WTC11 (cell line): ENCODE results near the gene PHF12. TPM values are rescaled to one million over a fixed set of nuclear protein-coding genes. Genes with fewer than 3 reads are reported as not detected.
A peak's percentile ranks its signal among the peaks of the same experiment; 100 is the strongest.

Source experiments
- ATAC-seq: fragments of 200-7000 bp; cut with Tn5 transposase; 2 replicates; pipeline ENCODE4 v1.10.0; 2021; ENCODE audit warnings: mild to moderate bottlenecking, moderate library complexity
- CTCF ChIA-PET: fragments of 300-600 bp; sonication (Branson Sonifier 250); formaldehyde crosslinking; loops from one replicate; lab custom pipeline; 2021; ENCODE audit warnings: antibody characterized with exemption; lab: Charles Lee
- POLR2A ChIA-PET: fragments of 350-600 bp; sonication (Branson Sonifier 250); formaldehyde crosslinking; loops from one replicate; lab custom pipeline; 2021; ENCODE audit warnings: antibody characterized with exemption; lab: Charles Lee
- DNase-seq: peaks from one replicate; pipeline ENCODE4 v3.0.0; 2021; ENCODE audit warnings: low spot score
- H3K27ac Mint-ChIP-seq: 2 replicates; pipeline ENCODE4 v1.8.0; 2021; ENCODE audit warnings: mixed read lengths
- H3K27me3 Mint-ChIP-seq: 2 replicates; pipeline ENCODE4 v1.8.0; 2021; ENCODE audit warnings: low read depth, mild to moderate bottlenecking, moderate library complexity, mixed read lengths
- H3K36me3 Mint-ChIP-seq: 2 replicates; pipeline ENCODE4 v1.8.0; 2021; ENCODE audit warnings: mixed read lengths
- H3K4me1 Mint-ChIP-seq: 2 replicates; pipeline ENCODE4 v1.8.0; 2022; ENCODE audit warnings: mixed read lengths
- H3K4me3 Mint-ChIP-seq: 2 replicates; pipeline ENCODE4 v1.8.0; 2021; ENCODE audit warnings: mild to moderate bottlenecking, moderate library complexity, mixed read lengths
- H3K9me3 Mint-ChIP-seq: 2 replicates; pipeline ENCODE4 v1.8.0; 2021; ENCODE audit warnings: mixed read lengths
- AFF4 ChIP-seq: sonication (generic); formaldehyde crosslinking; IDR thresholded peaks from 2 replicates; pipeline ENCODE4 v1.8.1; 2023; ENCODE audit warnings: mild to moderate bottlenecking, missing genetic modification reagents, borderline replicate concordance
- CDX4 ChIP-seq: fragments of 250-450 bp; sonication (Bioruptor Pico); IDR thresholded peaks from 2 replicates; pipeline ENCODE4 v1.9.0; 2021; ENCODE audit warnings: moderate library complexity, mild to moderate bottlenecking, inconsistent platforms, borderline replicate concordance
- ERG ChIP-seq: fragments of 250-450 bp; sonication (Bioruptor Pico); IDR thresholded peaks from 2 replicates; pipeline ENCODE4 v1.8.0; 2021; ENCODE audit warnings: mild to moderate bottlenecking
- FOXK1 ChIP-seq: sonication (generic); formaldehyde crosslinking; IDR thresholded peaks from 2 replicates; pipeline ENCODE4 v1.8.0; 2022; ENCODE audit warnings: mild to moderate bottlenecking, moderate library complexity, missing genetic modification reagents
- FOXP4 ChIP-seq: sonication (generic); formaldehyde crosslinking; IDR thresholded peaks from 2 replicates; pipeline ENCODE4 v1.8.0; 2022; ENCODE audit warnings: mild to moderate bottlenecking, missing genetic modification reagents
- HMGXB4 ChIP-seq: sonication (generic); formaldehyde crosslinking; IDR thresholded peaks from 2 replicates; pipeline ENCODE4 v1.8.1; 2023; ENCODE audit warnings: mild to moderate bottlenecking, moderate library complexity, missing genetic modification reagents
- JUN ChIP-seq: sonication (generic); formaldehyde crosslinking; IDR thresholded peaks from 2 replicates; pipeline ENCODE4 v1.8.0; 2023; ENCODE audit warnings: mild to moderate bottlenecking, missing genetic modification reagents
- NR2C2 ChIP-seq: sonication (generic); formaldehyde crosslinking; IDR thresholded peaks from 2 replicates; pipeline ENCODE4 v1.8.0; 2022; ENCODE audit warnings: mild to moderate bottlenecking, missing genetic modification reagents
- OVOL2 ChIP-seq: fragments of 250-450 bp; sonication (Bioruptor Pico); IDR thresholded peaks from 2 replicates; pipeline ENCODE4 v1.9.0; 2021; ENCODE audit warnings: mild to moderate bottlenecking, borderline replicate concordance
- TEAD1 ChIP-seq: sonication (generic); formaldehyde crosslinking; IDR thresholded peaks from 2 replicates; pipeline ENCODE4 v1.8.0; 2022; ENCODE audit warnings: mild to moderate bottlenecking, missing genetic modification reagents
- TP53 ChIP-seq: sonication (generic); formaldehyde crosslinking; IDR thresholded peaks from 2 replicates; pipeline ENCODE4 v1.8.1; 2023; ENCODE audit warnings: mild to moderate bottlenecking, missing genetic modification reagents
- ZNF416 ChIP-seq: fragments of 250-450 bp; sonication (Bioruptor Pico); IDR thresholded peaks from 2 replicates; pipeline ENCODE4 v1.9.0; 2021; ENCODE audit warnings: mild to moderate bottlenecking, inconsistent platforms
- ZNF423 ChIP-seq: fragments of 250-450 bp; sonication (Bioruptor Pico); IDR thresholded peaks from 2 replicates; pipeline ENCODE4 v2.1.2; 2022; ENCODE audit warnings: mild to moderate bottlenecking, moderate library complexity
- ZNF425 ChIP-seq: fragments of 250-450 bp; sonication (Bioruptor Pico); conservative IDR thresholded peaks from 2 replicates; pipeline ENCODE4 v1.9.0; 2021; ENCODE audit warnings: mild to moderate bottlenecking
- ZSCAN18 ChIP-seq: fragments of 250-450 bp; sonication (Bioruptor Pico); IDR thresholded peaks from 2 replicates; pipeline ENCODE4 v2.1.2; 2022; ENCODE audit warnings: mild to moderate bottlenecking, moderate library complexity
- total RNA-seq: library from RNA; stranded (reverse); gene quantifications from 3 replicates; pipeline ENCODE4 v1.2.3, GENCODE V29; 2021

The PHF12 gene
- total RNA-seq, 1 experiment from 2014 or later = 69.8 TPM

GRCh38 chr17:28925912-28926365 lies 25.4 kb downstream of the PHF12 start:
- Mint-ChIP-seq H3K27me3 (no peaks in the 10 kb centered on the region), H3K4me3 (no peak overlapping the region), H3K36me3 (peaks cover 60% of the 10 kb centered on the region), H3K9me3 (no peaks in the 10 kb centered on the region), H3K4me1 (0 out of 2 replicates have a peak, but pooled peaks cover 4% of the 10 kb centered on the region), H3K27ac (peak overlapping the region; percentile 67)
- TF ChIP-seq TEAD1 (CRISPR knock-in tag) (no peak), NR2C2 (CRISPR knock-in tag) (no peak), ZSCAN18 (CRISPR knock-in tag) (no peak), TP53 (no peak), ZNF425 (no peak), JUN (no peak), ZNF416 (CRISPR knock-in tag) (no peak), FOXK1 (CRISPR knock-in tag) (no peak), CDX4 (CRISPR knock-in tag) (no peak), HMGXB4 (CRISPR knock-in tag) (no peak), ERG (CRISPR knock-in tag) (no peak), FOXP4 (CRISPR knock-in tag) (no peak), ZNF423 (CRISPR knock-in tag) (no peak), AFF4 (CRISPR knock-in tag) (no peak), OVOL2 (no peak)
- ChIA-PET CTCF (interaction anchor here (1.6 to 2.1 kb wide), 2 partner anchors 13 to 28 kb away, joined by 6 to 8 read pairs; no protein-coding TSS in a partner anchor), POLR2A (no interaction called here)
- DNase-seq (no peak), ATAC-seq (no peak)
